Measurements from ENCODE around the gene CFAP251.

CFAP251 gene

DNA sequence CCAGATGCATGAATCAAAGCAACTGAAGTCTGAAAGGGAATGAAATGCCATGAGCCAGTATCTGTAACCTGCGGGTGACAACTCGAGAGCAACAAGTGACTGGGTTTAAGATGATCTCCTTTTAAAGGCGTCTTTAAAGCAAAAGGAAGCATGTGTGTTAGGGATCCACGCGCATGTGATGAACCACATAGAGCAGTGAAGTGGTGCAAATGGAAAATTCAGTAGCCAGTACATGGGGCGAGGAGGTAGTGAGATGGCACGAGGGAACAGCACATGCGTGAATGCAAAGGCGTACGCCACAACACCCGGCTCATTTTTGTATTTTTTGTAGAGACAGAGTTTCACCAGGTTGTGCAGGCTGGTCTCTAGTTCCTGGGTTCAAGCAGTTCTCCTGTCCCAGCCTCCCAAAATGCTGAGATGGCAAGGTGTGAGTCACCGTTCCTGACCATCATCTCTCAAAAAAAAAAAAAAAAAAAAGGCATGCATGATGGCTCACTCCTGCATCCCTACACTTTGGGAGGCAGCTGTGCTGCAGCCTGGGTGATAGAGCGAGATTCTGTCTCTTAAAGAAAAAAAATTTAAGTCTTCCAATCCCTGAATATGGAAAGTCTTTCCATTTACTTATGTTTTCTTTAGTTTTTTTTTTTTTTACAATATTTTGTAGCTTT is 78.7 kb downstream of the CFAP251 start:
- no peak for TF ChIP-seq SUZ12 (IDR thresholded peaks at IDR 0.05; ENCODE audit: extremely low read depth, insufficient read depth, insufficient read length)
- TF ChIP-seq YY1 (IDR thresholded peaks at IDR 0.05; ENCODE audit: insufficient read depth, insufficient read length), result no peak
- Histone ChIP-seq H3K4me1 (ENCODE audit: insufficient read depth, insufficient read length) (no peaks in the 10 kb centered on the region), H3K36me3 (ENCODE audit: insufficient read depth, insufficient read length, low read length) (no peaks in the 10 kb centered on the region), H3K27me3 (ENCODE audit: insufficient read depth, insufficient read length) (no peaks in the 10 kb centered on the region), H3K9me3 (ENCODE audit: insufficient read depth, low read length) (peaks cover 6% of the 10 kb centered on the region; the same call in 1 of the 2 replicates), H3K4me3 (ENCODE audit: insufficient read length, low read depth) (no peak overlapping the region), H3K9ac (ENCODE audit: insufficient read length, low read depth) (no peak overlapping the region)
- DNase-seq (ENCODE audit: low read depth, low spot score), result no peak

DNA sequence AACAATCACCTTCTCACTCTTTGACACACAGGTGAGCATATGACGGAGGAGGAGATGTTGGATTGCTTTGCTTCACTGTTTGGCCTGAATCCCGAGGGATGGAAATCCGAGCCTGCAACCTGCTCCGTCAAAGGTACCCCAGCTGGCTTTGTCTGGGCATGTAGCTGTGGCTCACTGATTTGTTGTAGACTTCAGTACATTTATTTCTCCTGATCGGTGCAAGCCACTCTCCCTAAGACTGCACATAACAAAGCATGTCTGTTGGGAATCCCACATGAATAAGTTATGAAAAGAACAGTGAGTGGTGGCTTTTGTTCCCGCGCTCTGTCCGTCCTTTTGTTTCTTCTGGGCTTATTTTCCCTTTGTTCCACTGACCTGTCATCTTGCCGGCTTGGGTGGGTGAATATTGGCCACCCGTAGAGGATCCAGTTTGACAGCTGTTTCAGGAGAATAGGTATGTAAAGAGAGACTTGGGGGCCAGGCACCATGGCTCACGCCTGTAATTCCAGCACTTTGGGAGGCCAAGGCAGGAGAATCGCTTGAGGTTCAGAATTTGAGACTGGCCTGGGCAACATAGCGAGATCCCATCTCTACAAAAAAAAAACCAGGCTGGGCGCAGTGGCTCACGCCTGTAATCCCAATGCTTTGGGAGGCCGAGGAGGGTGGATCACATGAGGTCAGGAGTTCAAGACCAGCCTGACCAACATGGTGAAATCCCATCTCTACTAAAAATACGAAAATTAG is 83.2 kb downstream of the CFAP251 start:
- no peaks in the 10 kb centered on the region for H3K27me3 ChIP-seq (ENCODE audit: insufficient read depth, insufficient read length)
- H3K4me3 ChIP-seq (ENCODE audit: insufficient read length, low read depth), result no peak overlapping the region
- TF ChIP-seq SUZ12 (IDR thresholded peaks at IDR 0.05; ENCODE audit: extremely low read depth, insufficient read depth, insufficient read length), result no peak
- no peak for TF ChIP-seq ZNF274 (IDR thresholded peaks at IDR 0.05; ENCODE audit: low read depth, low read length)
- TF ChIP-seq YY1 (IDR thresholded peaks at IDR 0.05; ENCODE audit: insufficient read depth, insufficient read length), result no peak
- H3K4me1 ChIP-seq (ENCODE audit: insufficient read depth, insufficient read length), result no peaks in the 10 kb centered on the region
- no peak overlapping the region for H3K9ac ChIP-seq (ENCODE audit: insufficient read length, low read depth)
- no peak for DNase-seq (ENCODE audit: low read depth, low spot score)
- H3K9me3 ChIP-seq (ENCODE audit: insufficient read depth, low read length), result 0 out of 2 replicates have a peak, but pooled peaks cover 6% of the 10 kb centered on the region
- H3K36me3 ChIP-seq (ENCODE audit: insufficient read depth, insufficient read length, low read length), result no peaks in the 10 kb centered on the region

DNA sequence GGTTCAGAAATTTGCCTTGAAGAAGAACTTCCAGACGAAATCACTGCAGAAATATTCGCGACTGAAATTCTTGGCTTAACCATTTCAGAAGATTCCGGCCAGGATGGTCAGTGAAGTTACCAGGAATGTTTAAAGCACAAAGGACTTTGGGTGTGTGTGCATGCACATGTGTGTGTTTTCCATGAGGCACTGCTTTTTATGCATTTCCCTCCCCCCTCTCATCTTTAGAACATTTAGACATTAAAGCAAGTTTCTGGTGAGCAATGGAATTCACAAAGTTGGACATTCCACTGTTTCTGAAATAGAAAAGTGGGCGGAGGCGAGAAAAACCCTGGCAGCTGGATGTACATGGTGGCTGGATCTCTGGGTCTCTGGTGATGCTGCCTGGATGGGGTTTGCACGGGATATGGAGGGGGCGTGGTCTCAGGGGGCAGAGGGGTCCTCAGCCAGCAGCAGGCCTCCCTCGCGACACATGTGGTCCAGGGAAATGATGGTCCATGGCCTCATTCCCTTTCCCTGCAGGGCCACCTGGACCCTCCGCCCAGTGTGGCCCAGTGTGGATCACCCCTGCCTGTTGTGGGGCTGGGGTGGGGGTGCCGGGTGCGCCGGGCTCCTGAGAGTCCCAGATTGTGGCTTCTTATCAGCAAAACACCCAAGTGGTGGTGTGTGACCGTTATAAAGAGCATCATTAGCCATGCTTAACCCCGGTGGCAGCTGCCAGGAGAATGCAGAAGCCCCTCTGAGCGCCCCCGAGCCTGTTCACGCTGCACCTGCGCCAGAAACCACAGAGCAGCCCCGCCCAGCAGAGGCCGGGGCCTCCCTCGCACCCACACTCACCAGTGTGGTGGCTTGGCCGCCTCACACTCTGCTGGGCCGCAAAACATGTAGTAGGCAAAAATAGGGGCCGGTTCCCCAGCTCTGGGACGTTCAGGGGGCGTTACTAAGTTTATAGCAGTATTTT is 85.5 kb downstream of the CFAP251 start:
- no peak overlapping the region for H3K9ac ChIP-seq (ENCODE audit: insufficient read length, low read depth)
- TF ChIP-seq ZNF274 (IDR thresholded peaks at IDR 0.05; ENCODE audit: low read depth, low read length), result no peak
- TF ChIP-seq YY1 (IDR thresholded peaks at IDR 0.05; ENCODE audit: insufficient read depth, insufficient read length), result no peak
- TF ChIP-seq SUZ12 (IDR thresholded peaks at IDR 0.05; ENCODE audit: extremely low read depth, insufficient read depth, insufficient read length), result no peak

DNA sequence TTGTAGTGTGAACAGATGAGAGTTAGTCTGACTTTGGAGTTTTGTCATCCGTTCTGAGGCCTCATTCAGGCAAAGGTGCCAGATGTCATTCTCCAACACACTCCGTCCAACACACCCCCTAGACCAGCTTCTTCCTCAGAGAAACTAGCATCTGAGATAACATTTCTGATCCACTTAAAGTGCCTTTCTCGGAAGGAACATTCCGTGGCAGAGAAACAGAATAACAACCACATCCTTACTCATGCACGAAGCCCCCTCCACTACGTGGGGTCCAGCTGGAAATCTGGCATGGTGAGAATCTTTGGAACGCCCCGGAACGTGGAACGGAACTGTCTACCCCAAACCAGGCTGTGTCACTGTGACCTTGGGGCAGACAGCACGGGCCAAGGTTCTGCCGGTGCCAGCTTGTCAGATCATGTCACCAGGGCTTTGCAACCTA is 86.3 kb downstream of the CFAP251 start:
- Histone ChIP-seq H3K9ac (ENCODE audit: insufficient read length, low read depth) (no peak overlapping the region), H3K4me3 (ENCODE audit: insufficient read length, low read depth) (no peak overlapping the region), H3K9me3 (ENCODE audit: insufficient read depth, low read length) (no peaks in the 10 kb centered on the region), H3K36me3 (ENCODE audit: insufficient read depth, insufficient read length, low read length) (no peaks in the 10 kb centered on the region), H3K4me1 (ENCODE audit: insufficient read depth, insufficient read length) (peaks cover 3% of the 10 kb centered on the region), H3K27me3 (ENCODE audit: insufficient read depth, insufficient read length) (no peaks in the 10 kb centered on the region)
- TF ChIP-seq YY1 (IDR thresholded peaks at IDR 0.05; ENCODE audit: insufficient read depth, insufficient read length), result no peak
- TF ChIP-seq SUZ12 (IDR thresholded peaks at IDR 0.05; ENCODE audit: extremely low read depth, insufficient read depth, insufficient read length), result no peak
- TF ChIP-seq ZNF274 (IDR thresholded peaks at IDR 0.05; ENCODE audit: low read depth, low read length), result no peak
- DNase-seq (ENCODE audit: low read depth, low spot score), result no peak

More for the DNA sequence above, 85.5 kb downstream of the CFAP251 start:
- H3K36me3 ChIP-seq (ENCODE audit: insufficient read depth, insufficient read length, low read length), result no peaks in the 10 kb centered on the region
- H3K27me3 ChIP-seq (ENCODE audit: insufficient read depth, insufficient read length), result no peaks in the 10 kb centered on the region
- DNase-seq (ENCODE audit: low read depth, low spot score), result no peak
- no peak overlapping the region for H3K4me3 ChIP-seq (ENCODE audit: insufficient read length, low read depth)
- H3K9me3 ChIP-seq (ENCODE audit: insufficient read depth, low read length), result 0 out of 2 replicates have a peak, but pooled peaks cover under 1% of the 10 kb centered on the region
- H3K4me1 ChIP-seq (ENCODE audit: insufficient read depth, insufficient read length), result peaks cover 3% of the 10 kb centered on the region

DNA sequence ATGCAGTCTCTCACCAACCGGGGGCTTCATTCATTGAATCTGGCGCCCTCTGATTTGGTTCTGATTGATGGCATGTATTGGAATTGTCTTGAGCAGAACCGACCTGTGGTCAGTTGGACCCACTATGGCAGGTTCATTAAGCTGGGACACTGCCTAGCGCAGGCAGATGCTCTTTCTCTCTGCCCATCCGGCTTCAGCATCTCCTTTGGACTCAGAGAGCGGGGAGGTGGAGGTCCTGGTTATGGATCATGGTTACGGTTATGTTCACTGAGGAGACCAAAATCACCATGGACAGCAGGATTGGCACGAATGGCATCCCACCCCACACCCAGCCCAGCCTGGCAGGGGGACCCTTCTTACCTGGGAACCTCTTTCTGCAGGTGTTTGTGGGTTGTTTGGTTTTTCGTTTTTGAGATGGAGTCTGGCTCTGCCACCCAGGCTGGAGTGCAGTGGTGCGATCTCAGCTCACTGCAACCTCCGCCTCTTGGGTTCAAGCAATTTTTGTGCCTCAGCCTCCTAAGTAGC is 86.9 kb downstream of the CFAP251 start:
- no peak for TF ChIP-seq SUZ12 (IDR thresholded peaks at IDR 0.05; ENCODE audit: extremely low read depth, insufficient read depth, insufficient read length)
- no peak for TF ChIP-seq YY1 (IDR thresholded peaks at IDR 0.05; ENCODE audit: insufficient read depth, insufficient read length)
- TF ChIP-seq ZNF274 (IDR thresholded peaks at IDR 0.05; ENCODE audit: low read depth, low read length), result no peak
- Histone ChIP-seq H3K27me3 (ENCODE audit: insufficient read depth, insufficient read length) (no peaks in the 10 kb centered on the region), H3K9ac (ENCODE audit: insufficient read length, low read depth) (no peak overlapping the region), H3K4me1 (ENCODE audit: insufficient read depth, insufficient read length) (peaks cover 3% of the 10 kb centered on the region), H3K36me3 (ENCODE audit: insufficient read depth, insufficient read length, low read length) (no peaks in the 10 kb centered on the region), H3K4me3 (ENCODE audit: insufficient read length, low read depth) (no peak overlapping the region), H3K9me3 (ENCODE audit: insufficient read depth, low read length) (no peaks in the 10 kb centered on the region)
- DNase-seq (ENCODE audit: low read depth, low spot score), result no peak

DNA sequence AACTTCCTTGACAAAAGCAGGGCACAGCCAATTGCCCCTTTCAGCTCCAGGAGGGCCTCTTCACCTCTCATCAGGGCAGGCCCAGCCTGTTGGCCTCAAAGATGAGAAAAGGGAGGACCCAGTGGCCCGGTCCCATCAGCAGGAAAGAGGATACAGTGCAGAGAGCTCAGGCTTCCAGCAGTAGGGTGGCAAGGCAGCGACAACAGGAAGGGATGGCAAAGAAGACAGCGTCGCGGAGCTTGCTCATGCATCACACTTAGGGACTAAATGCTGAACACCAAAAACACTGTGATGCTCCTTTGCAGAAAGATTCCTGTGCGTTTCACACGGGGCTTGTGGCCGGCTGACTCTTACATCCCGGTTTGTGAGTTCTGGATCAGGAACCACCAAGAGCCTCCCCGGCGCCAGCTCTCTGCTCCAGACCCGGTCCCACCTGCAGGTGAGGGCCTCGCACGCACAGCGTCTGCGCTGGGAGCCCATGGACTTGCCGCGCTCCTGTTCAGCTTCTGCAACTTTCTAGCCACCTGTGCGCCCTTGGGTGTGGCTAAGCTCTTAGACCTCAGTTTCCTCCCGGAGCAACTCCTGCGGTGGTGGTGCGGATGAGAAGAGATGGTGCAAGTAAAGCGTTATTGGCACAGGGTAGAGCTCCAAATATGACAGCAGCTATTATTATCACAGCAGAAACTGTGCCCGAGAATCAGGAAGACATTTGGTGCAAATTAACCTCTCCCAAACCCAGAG is 88.0 kb downstream of the CFAP251 start:
- no peak overlapping the region for H3K4me3 ChIP-seq (ENCODE audit: insufficient read length, low read depth)
- H3K9ac ChIP-seq (ENCODE audit: insufficient read length, low read depth), result no peak overlapping the region
- no peak for DNase-seq (ENCODE audit: low read depth, low spot score)
- H3K4me1 ChIP-seq (ENCODE audit: insufficient read depth, insufficient read length), result peaks cover 3% of the 10 kb centered on the region
- no peaks in the 10 kb centered on the region for H3K36me3 ChIP-seq (ENCODE audit: insufficient read depth, insufficient read length, low read length)
- no peaks in the 10 kb centered on the region for H3K27me3 ChIP-seq (ENCODE audit: insufficient read depth, insufficient read length)
- H3K9me3 ChIP-seq (ENCODE audit: insufficient read depth, low read length), result no peaks in the 10 kb centered on the region
- TF ChIP-seq YY1 (IDR thresholded peaks at IDR 0.05; ENCODE audit: insufficient read depth, insufficient read length) (no peak), ZNF274 (IDR thresholded peaks at IDR 0.05; ENCODE audit: low read depth, low read length) (no peak)
